ENCODE measurements around the gene CCDC54. TPM values are rescaled to one million over a fixed set of nuclear protein-coding genes. Genes with fewer than 3 reads are reported as not detected.

The CCDC54 gene
- total RNA-seq, 1 experiment from 2014 or later, result not detected

DNA sequence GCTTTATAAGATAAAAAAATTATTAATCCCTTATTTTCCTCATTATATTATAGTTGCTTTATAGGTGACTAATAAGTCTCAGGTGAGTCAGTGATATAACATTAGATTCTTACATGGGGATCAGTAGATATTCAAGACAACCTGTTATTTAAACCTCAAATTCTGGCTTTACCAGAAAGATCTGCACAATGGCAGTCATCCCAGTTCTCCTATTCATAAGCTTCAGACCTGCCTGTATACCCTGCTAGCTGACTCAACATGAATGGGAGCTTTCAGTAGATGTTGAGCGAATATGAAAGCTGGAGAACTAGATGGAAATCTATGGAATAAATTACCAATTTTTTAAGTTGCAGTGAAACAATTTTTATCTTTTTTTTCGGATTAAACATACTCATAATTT is 20.5 kb upstream of the CCDC54 start (continued):
- TF ChIP-seq, protein P1, sequence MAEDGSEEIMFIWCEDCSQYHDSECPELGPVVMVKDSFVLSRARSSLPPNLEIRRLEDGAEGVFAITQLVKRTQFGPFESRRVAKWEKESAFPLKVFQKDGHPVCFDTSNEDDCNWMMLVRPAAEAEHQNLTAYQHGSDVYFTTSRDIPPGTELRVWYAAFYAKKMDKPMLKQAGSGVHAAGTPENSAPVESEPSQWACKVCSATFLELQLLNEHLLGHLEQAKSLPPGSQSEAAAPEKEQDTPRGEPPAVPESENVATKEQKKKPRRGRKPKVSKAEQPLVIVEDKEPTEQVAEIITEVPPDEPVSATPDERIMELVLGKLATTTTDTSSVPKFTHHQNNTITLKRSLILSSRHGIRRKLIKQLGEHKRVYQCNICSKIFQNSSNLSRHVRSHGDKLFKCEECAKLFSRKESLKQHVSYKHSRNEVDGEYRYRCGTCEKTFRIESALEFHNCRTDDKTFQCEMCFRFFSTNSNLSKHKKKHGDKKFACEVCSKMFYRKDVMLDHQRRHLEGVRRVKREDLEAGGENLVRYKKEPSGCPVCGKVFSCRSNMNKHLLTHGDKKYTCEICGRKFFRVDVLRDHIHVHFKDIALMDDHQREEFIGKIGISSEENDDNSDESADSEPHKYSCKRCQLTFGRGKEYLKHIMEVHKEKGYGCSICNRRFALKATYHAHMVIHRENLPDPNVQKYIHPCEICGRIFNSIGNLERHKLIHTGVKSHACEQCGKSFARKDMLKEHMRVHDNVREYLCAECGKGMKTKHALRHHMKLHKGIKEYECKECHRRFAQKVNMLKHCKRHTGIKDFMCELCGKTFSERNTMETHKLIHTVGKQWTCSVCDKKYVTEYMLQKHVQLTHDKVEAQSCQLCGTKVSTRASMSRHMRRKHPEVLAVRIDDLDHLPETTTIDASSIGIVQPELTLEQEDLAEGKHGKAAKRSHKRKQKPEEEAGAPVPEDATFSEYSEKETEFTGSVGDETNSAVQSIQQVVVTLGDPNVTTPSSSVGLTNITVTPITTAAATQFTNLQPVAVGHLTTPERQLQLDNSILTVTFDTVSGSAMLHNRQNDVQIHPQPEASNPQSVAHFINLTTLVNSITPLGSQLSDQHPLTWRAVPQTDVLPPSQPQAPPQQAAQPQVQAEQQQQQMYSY (CRISPR knock-in tag; IDR thresholded peaks at IDR 0.05), result no peak
- no peak for TF ChIP-seq OVOL2 (CRISPR knock-in tag; IDR thresholded peaks at IDR 0.05; ENCODE audit: borderline replicate concordance)
- TF ChIP-seq ZNF138 (CRISPR knock-in tag; conservative IDR thresholded peaks at IDR 0.05), result no peak
- TF ChIP-seq ETV6 (CRISPR knock-in tag; IDR thresholded peaks at IDR 0.05), result no peak
- TF ChIP-seq, protein P2, sequence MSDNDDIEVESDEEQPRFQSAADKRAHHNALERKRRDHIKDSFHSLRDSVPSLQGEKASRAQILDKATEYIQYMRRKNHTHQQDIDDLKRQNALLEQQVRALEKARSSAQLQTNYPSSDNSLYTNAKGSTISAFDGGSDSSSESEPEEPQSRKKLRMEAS (CRISPR knock-in tag; IDR thresholded peaks at IDR 0.05), result no peak

DNA sequence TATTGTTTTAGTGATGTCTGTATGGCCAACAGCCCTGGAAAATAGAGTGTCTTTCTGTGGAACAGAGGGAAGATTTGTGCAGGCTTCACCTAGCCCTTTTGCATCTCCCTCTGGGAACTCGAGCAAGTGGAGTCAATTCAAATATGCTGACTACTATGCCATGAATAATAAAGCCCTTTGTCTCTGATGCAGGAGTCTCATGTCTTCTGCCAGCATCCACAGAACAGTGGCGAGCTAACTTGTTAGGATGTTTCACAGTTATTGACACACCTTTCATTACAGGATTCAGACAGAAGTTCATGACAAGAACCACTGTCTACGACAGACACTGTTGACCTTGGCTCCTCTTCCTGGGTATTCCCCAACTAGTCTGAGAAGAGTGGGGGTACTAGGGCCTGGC is 15.6 kb upstream of the CCDC54 start:
- TF ChIP-seq MXD4 (CRISPR knock-in tag; IDR thresholded peaks at IDR 0.05; ENCODE audit: borderline replicate concordance), result no peak
- TF ChIP-seq CREB1 (CRISPR knock-in tag; IDR thresholded peaks at IDR 0.05), result no peak
- no peak overlapping the region for H3K4me3 Mint-ChIP-seq
- POLR2A ChIA-PET, result no interaction called here
- no peak overlapping the region for H3K27ac Mint-ChIP-seq
- peaks cover 16% of the 10 kb centered on the region for H3K9me3 Mint-ChIP-seq
- peaks cover 14% of the 10 kb centered on the region for H3K4me1 Mint-ChIP-seq
- CTCF ChIA-PET, result no interaction called here
- no peak for DNase-seq (ENCODE audit: low spot score)
- no peaks in the 10 kb centered on the region; the same call in 1 of the 2 replicates for H3K27me3 Mint-ChIP-seq (ENCODE audit: low read depth)
- ATAC-seq, result no peak
- H3K36me3 Mint-ChIP-seq, result peaks cover 11% of the 10 kb centered on the region

DNA sequence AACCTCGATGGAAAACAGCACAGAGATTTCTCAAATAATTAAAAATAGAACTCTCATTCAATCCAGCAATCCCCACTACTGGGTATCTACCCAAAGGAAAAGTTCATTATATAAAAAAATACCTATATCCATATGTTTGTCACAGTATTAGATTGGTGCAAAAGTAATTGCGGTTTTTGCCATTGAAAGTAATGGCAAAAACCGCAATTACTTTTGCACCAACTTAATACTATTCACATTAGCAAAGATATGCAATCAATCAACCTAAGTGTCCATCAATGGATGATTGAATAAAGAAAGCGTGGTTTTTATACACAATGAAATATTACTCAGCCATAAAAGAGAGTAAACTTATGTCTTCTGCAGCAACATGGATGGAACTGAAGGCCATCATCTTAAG is 12.2 kb upstream of the CCDC54 start:
- no peak for TF ChIP-seq ZNF121 (CRISPR knock-in tag; IDR thresholded peaks at IDR 0.05)
- TF ChIP-seq NR2C2 (CRISPR knock-in tag; IDR thresholded peaks at IDR 0.05), result no peak
- no peak for TF ChIP-seq NFATC4 (CRISPR knock-in tag; IDR thresholded peaks at IDR 0.05)
- TF ChIP-seq, protein P3, sequence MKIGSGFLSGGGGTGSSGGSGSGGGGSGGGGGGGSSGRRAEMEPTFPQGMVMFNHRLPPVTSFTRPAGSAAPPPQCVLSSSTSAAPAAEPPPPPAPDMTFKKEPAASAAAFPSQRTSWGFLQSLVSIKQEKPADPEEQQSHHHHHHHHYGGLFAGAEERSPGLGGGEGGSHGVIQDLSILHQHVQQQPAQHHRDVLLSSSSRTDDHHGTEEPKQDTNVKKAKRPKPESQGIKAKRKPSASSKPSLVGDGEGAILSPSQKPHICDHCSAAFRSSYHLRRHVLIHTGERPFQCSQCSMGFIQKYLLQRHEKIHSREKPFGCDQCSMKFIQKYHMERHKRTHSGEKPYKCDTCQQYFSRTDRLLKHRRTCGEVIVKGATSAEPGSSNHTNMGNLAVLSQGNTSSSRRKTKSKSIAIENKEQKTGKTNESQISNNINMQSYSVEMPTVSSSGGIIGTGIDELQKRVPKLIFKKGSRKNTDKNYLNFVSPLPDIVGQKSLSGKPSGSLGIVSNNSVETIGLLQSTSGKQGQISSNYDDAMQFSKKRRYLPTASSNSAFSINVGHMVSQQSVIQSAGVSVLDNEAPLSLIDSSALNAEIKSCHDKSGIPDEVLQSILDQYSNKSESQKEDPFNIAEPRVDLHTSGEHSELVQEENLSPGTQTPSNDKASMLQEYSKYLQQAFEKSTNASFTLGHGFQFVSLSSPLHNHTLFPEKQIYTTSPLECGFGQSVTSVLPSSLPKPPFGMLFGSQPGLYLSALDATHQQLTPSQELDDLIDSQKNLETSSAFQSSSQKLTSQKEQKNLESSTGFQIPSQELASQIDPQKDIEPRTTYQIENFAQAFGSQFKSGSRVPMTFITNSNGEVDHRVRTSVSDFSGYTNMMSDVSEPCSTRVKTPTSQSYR (CRISPR knock-in tag; IDR thresholded peaks at IDR 0.05), result no peak
- TF ChIP-seq GTF2I (CRISPR knock-in tag; conservative IDR thresholded peaks at IDR 0.05), result no peak
- no peak for TF ChIP-seq FOXK1 (CRISPR knock-in tag; IDR thresholded peaks at IDR 0.05)
- TF ChIP-seq CBFB (CRISPR knock-in tag; IDR thresholded peaks at IDR 0.05; ENCODE audit: low read depth), result no peak
- no peak for TF ChIP-seq ATF1 (CRISPR knock-in tag; IDR thresholded peaks at IDR 0.05)
- TF ChIP-seq TCF7 (CRISPR knock-in tag; IDR thresholded peaks at IDR 0.05; ENCODE audit: low read depth), result no peak
- no peak for TF ChIP-seq OVOL2 (CRISPR knock-in tag; IDR thresholded peaks at IDR 0.05; ENCODE audit: borderline replicate concordance)
- no peak for TF ChIP-seq TEAD4 (CRISPR knock-in tag; IDR thresholded peaks at IDR 0.05)
- no peak for TF ChIP-seq ZNF671 (CRISPR knock-in tag; IDR thresholded peaks at IDR 0.05)
- no peak for TF ChIP-seq CREB1 (CRISPR knock-in tag; IDR thresholded peaks at IDR 0.05)
- TF ChIP-seq, protein P4, sequence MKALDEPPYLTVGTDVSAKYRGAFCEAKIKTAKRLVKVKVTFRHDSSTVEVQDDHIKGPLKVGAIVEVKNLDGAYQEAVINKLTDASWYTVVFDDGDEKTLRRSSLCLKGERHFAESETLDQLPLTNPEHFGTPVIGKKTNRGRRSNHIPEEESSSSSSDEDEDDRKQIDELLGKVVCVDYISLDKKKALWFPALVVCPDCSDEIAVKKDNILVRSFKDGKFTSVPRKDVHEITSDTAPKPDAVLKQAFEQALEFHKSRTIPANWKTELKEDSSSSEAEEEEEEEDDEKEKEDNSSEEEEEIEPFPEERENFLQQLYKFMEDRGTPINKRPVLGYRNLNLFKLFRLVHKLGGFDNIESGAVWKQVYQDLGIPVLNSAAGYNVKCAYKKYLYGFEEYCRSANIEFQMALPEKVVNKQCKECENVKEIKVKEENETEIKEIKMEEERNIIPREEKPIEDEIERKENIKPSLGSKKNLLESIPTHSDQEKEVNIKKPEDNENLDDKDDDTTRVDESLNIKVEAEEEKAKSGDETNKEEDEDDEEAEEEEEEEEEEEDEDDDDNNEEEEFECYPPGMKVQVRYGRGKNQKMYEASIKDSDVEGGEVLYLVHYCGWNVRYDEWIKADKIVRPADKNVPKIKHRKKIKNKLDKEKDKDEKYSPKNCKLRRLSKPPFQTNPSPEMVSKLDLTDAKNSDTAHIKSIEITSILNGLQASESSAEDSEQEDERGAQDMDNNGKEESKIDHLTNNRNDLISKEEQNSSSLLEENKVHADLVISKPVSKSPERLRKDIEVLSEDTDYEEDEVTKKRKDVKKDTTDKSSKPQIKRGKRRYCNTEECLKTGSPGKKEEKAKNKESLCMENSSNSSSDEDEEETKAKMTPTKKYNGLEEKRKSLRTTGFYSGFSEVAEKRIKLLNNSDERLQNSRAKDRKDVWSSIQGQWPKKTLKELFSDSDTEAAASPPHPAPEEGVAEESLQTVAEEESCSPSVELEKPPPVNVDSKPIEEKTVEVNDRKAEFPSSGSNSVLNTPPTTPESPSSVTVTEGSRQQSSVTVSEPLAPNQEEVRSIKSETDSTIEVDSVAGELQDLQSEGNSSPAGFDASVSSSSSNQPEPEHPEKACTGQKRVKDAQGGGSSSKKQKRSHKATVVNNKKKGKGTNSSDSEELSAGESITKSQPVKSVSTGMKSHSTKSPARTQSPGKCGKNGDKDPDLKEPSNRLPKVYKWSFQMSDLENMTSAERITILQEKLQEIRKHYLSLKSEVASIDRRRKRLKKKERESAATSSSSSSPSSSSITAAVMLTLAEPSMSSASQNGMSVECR (CRISPR knock-in tag; IDR thresholded peaks at IDR 0.05; ENCODE audit: borderline replicate concordance), result no peak
- TF ChIP-seq SP1 (CRISPR knock-in tag; conservative IDR thresholded peaks at IDR 0.05), result no peak
- no peak for TF ChIP-seq IRF2 (CRISPR knock-in tag; IDR thresholded peaks at IDR 0.05; ENCODE audit: borderline replicate concordance, low read depth)
- TF ChIP-seq, protein P5, sequence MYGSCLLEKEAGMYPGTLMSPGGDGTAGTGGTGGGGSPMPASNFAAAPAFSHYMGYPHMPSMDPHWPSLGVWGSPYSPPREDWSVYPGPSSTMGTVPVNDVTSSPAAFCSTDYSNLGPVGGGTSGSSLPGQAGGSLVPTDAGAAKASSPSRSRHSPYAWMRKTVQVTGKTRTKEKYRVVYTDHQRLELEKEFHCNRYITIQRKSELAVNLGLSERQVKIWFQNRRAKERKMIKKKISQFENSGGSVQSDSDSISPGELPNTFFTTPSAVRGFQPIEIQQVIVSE (CRISPR knock-in tag; IDR thresholded peaks at IDR 0.05; ENCODE audit: borderline replicate concordance), result no peak
- DNase-seq (ENCODE audit: low spot score), result no peak
- ChIA-PET CTCF (no interaction called here), POLR2A (no interaction called here)
- Mint-ChIP-seq H3K9me3 (peaks cover 29% of the 10 kb centered on the region), H3K27me3 (ENCODE audit: low read depth) (no peaks in the 10 kb centered on the region; the same call in 1 of the 2 replicates), H3K27ac (no peak overlapping the region), H3K4me3 (no peak overlapping the region), H3K36me3 (peaks cover 11% of the 10 kb centered on the region), H3K4me1 (peaks cover 43% of the 10 kb centered on the region)
- ATAC-seq, result no peak
